Neural progenitor cell (in vitro differentiated cells): ENCODE data around the gene EFCAB6. TPM values are rescaled to one million over a fixed set of nuclear protein-coding genes. Genes with fewer than 3 reads are reported as not detected.

Experiments
- DNase-seq: peaks from one replicate; pipeline ENCODE4 v3.0.0-alpha.2; 2016; ENCODE audit warnings: low spot score
- H2AFZ ChIP-seq: fragments of 200-600 bp; sonication (generic); replicated peaks from 2 replicates; pipeline ENCODE4 v1.6.1; 2016; ENCODE audit warnings: antibody characterized with exemption
- H3F3A ChIP-seq: fragments of 200-600 bp; sonication (generic); 2 replicates; pipeline ENCODE4 v1.6.1; 2016; ENCODE audit warnings: antibody characterized with exemption, low read depth
- H3K27ac ChIP-seq: fragments of 200-600 bp; sonication (generic); 2 replicates; pipeline ENCODE4 v1.5.1; 2016; ENCODE audit warnings: mild to moderate bottlenecking
- H3K27me3 ChIP-seq: fragments of 200-600 bp; sonication (generic); 2 replicates; pipeline ENCODE4 v1.6.1; 2016; ENCODE audit warnings: mild to moderate bottlenecking, moderate library complexity
- H3K36me3 ChIP-seq: fragments of 200-600 bp; sonication (generic); 2 replicates; pipeline ENCODE4 v1.5.1; 2016
- H3K4me1 ChIP-seq: fragments of 200-600 bp; sonication (generic); 2 replicates; pipeline ENCODE4 v1.6.1; 2016; ENCODE audit warnings: mixed run types
- H3K4me2 ChIP-seq: fragments of 200-600 bp; sonication (generic); 2 replicates; pipeline ENCODE4 v1.6.1; 2016
- H3K4me3 ChIP-seq: fragments of 200-600 bp; sonication (generic); 2 replicates; pipeline ENCODE4 v1.5.1; 2016
- H3K79me2 ChIP-seq: fragments of 200-600 bp; sonication (generic); 2 replicates; pipeline ENCODE4 v1.6.1; 2016; ENCODE audit warnings: low read depth
- H3K9ac ChIP-seq: fragments of 200-600 bp; sonication (generic); 2 replicates; pipeline ENCODE4 v1.6.1; 2016
- H3K9me3 ChIP-seq: fragments of 200-600 bp; sonication (generic); 2 replicates; pipeline ENCODE4 v1.5.1; 2016; ENCODE audit warnings: low read depth
- H4K20me1 ChIP-seq: fragments of 200-600 bp; sonication (generic); 2 replicates; pipeline ENCODE4 v1.6.1; 2016; ENCODE audit warnings: low read depth
- H3K27ac Mint-ChIP-seq: 3 replicates; pipeline ENCODE4 v1.8.0; 2021; ENCODE audit warnings: mixed read lengths
- H3K27me3 Mint-ChIP-seq: 2 replicates; pipeline ENCODE4 v1.8.0; 2022; ENCODE audit warnings: low read depth, mild to moderate bottlenecking, inconsistent platforms, moderate library complexity, mixed read lengths; ENCODE audit not compliant: insufficient read depth
- H3K36me3 Mint-ChIP-seq: 3 replicates; pipeline ENCODE4 v1.8.0; 2021; ENCODE audit warnings: mixed read lengths
- H3K4me1 Mint-ChIP-seq: 3 replicates; pipeline ENCODE4 v1.8.0; 2021; ENCODE audit warnings: mixed read lengths
- H3K4me3 Mint-ChIP-seq: 3 replicates; pipeline ENCODE4 v1.8.0; 2021; ENCODE audit warnings: mild to moderate bottlenecking, moderate library complexity, mixed read lengths
- H3K9me3 Mint-ChIP-seq: 3 replicates; pipeline ENCODE4 v1.8.0; 2020; ENCODE audit warnings: mixed read lengths
- CTCF ChIP-seq: fragments of 200-600 bp; sonication (generic); IDR thresholded peaks from 2 replicates; pipeline ENCODE4 v1.5.1; 2017; ENCODE audit warnings: antibody characterized with exemption, mild to moderate bottlenecking
- EZH2 ChIP-seq: fragments of 200-600 bp; sonication (generic); IDR thresholded peaks from 2 replicates; pipeline ENCODE4 v1.6.1; 2017; ENCODE audit warnings: antibody characterized with exemption, mild to moderate bottlenecking, moderate library complexity
- EZH2phosphoT487 ChIP-seq: fragments of 200-600 bp; sonication (generic); IDR thresholded peaks from 2 replicates; pipeline ENCODE4 v1.6.1; 2017; ENCODE audit warnings: antibody characterized with exemption
- total RNA-seq: library from RNA; depleted of rRNA; stranded (reverse); fragments of >200 nt; gene quantifications from 2 replicates; pipeline ENCODE4 v1.2.3, GENCODE V29; 2015; ENCODE audit warnings: low replicate concordance

The EFCAB6 gene
- total RNA-seq, 1 donor from 2014 or later = 4.9 TPM

DNA sequence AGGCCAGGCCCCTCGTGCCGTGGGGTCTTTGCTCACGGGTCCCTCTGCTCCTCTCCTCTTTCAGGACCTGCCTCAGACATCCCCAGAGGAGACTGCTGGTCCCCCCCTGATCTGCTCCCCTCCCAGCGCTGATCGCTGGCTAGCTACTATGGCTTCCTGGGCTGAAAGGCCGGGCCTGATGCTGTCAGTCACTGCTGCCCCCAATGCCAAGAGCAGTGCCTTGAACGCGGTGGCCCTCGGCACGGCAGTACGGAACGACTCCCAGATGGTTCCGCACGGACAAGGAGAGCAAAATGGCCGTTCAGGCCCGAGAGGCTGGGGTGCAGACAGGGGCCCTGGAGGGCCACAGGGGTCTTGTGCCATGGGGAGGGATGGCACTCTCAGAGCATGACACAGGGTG is 28.7 kb upstream of the EFCAB6 start:
- Histone ChIP-seq H3K4me1 (no peaks in the 10 kb centered on the region), H3K36me3 (no peaks in the 10 kb centered on the region), H4K20me1 (peaks cover 47% of the 10 kb centered on the region), H2AFZ (no peak overlapping the region), H3K79me2 (peaks cover 24% of the 10 kb centered on the region), H3K27me3 (no peaks in the 10 kb centered on the region), H3K4me3 (no peak overlapping the region), H3K4me2 (no peak overlapping the region), H3K27ac (no peak overlapping the region), H3K9me3 (no peaks in the 10 kb centered on the region), H3F3A (no peaks in the 10 kb centered on the region), H3K9ac (no peak overlapping the region)
- Mint-ChIP-seq H3K9me3 (no peaks in the 10 kb centered on the region), H3K36me3 (no peaks in the 10 kb centered on the region), H3K4me1 (no peaks in the 10 kb centered on the region), H3K27me3 (no peaks in the 10 kb centered on the region), H3K4me3 (no peak overlapping the region), H3K27ac (no peak overlapping the region)
- TF ChIP-seq EZH2phosphoT487 (no peak), CTCF (no peak), EZH2 (no peak)
- DNase-seq = no peak

DNA sequence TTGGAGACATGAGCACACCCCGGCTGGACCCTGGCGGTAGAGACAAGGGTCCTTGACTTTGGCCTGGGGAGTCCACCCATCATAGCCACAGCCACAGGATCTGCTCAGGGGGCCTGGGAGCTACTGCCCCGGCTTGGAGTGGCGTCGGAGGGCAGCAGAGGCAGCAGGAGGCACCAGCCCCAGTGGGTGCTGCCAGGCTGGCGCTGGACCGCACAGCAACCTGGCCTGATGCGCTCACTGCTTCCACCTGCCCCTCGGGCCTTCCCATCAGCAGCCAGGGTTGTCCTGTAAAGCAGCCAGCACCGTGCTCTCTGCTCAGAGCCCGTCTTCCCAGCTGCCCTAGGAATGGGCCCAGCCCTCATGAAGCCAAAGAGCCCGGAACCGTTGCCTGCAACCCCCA is 28.3 kb upstream of the EFCAB6 start:
- Histone ChIP-seq H3K36me3 (no peaks in the 10 kb centered on the region), H3K4me1 (no peaks in the 10 kb centered on the region), H3K9ac (no peak overlapping the region), H3K27ac (no peak overlapping the region), H4K20me1 (peaks cover 43% of the 10 kb centered on the region), H2AFZ (no peak overlapping the region), H3K4me3 (no peak overlapping the region), H3K9me3 (no peaks in the 10 kb centered on the region), H3F3A (no peaks in the 10 kb centered on the region), H3K4me2 (no peak overlapping the region), H3K79me2 (peaks cover 20% of the 10 kb centered on the region), H3K27me3 (no peaks in the 10 kb centered on the region)
- DNase-seq = no peak
- Mint-ChIP-seq H3K27me3 (peaks cover 3% of the 10 kb centered on the region), H3K4me1 (peaks cover 3% of the 10 kb centered on the region), H3K36me3 (no peaks in the 10 kb centered on the region), H3K9me3 (no peaks in the 10 kb centered on the region), H3K27ac (no peak overlapping the region), H3K4me3 (no peak overlapping the region)
- TF ChIP-seq CTCF (no peak), EZH2 (no peak), EZH2phosphoT487 (no peak)

DNA sequence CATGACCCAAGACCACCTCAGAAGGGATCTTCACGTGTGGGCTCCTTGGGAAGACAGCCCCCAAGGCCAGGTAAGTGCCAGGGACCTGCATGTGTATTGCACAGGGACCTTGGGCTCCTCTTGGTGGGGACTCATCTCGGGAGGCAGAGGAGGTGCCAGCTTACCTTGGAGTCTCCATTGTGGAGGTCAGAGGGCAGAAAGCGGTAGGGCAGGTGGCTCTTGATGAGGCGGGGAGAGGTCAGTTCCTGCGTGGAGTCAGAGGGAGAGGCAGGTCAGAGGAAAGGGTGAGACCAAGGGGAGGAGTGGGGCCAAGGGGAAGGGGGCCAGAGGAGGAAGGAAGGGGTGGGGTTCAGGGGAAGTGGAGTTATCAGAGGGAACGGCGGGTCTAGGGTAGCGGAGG is 27.7 kb upstream of the EFCAB6 start:
- Histone ChIP-seq H3K36me3 (no peaks in the 10 kb centered on the region), H3K27me3 (no peaks in the 10 kb centered on the region), H3K27ac (no peak overlapping the region), H2AFZ (no peak overlapping the region), H3K4me3 (no peak overlapping the region), H3F3A (no peaks in the 10 kb centered on the region), H3K4me1 (no peaks in the 10 kb centered on the region), H3K4me2 (no peak overlapping the region), H3K9me3 (no peaks in the 10 kb centered on the region), H4K20me1 (peaks cover 36% of the 10 kb centered on the region), H3K9ac (no peak overlapping the region), H3K79me2 (peaks cover 13% of the 10 kb centered on the region)
- H3K4me1 Mint-ChIP-seq = peaks cover 6% of the 10 kb centered on the region
- H3K9me3 Mint-ChIP-seq = no peaks in the 10 kb centered on the region
- H3K36me3 Mint-ChIP-seq = no peaks in the 10 kb centered on the region
- TF ChIP-seq EZH2phosphoT487 (no peak), CTCF (no peak), EZH2 (no peak)
- peak overlapping the region; percentile 30 for H3K4me3 Mint-ChIP-seq
- DNase-seq = no peak
- no peak overlapping the region for H3K27ac Mint-ChIP-seq
- peaks cover 3% of the 10 kb centered on the region for H3K27me3 Mint-ChIP-seq
